HG02938 (cell line): ENCODE measurements around the gene CTDSP1.

Experiments used
- ATAC-seq: cut with Tn5 transposase; IDR thresholded peaks from one replicate; pipeline ENCODE4 v1.9.1; 2021; ENCODE audit warnings: mild to moderate bottlenecking, moderate library complexity; ENCODE audit not compliant: unreplicated experiment

The CTDSP1 gene

DNA sequence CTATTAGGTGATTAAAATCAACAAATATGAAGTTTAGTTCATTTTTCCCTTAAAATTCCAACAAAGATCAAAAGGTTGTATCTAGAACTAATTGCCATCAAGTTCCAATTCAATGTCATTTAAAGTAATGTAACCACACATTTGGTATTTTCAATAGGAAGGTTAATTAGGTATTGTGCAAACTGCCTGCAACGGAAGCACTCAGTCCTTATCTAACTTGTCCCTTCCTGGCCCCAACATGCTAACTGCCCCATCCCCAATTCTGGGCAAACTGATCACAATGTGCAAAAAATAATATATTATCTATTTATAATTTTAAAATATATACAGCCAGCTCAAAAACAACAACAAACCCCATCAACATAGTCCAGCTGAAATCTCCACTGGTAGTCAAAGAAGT, 52.4 kb downstream of the CTDSP1 start:
- ATAC-seq = no peak
